Activated T-cell treated with anti-CD3 and anti-CD28 coated beads for 48 hours (primary cell): ENCODE data around the gene RSU1.
"Not testable (repeated sequence)": the region's sequence is repeated elsewhere in the genome, so short reads cannot be mapped to it uniquely, and the experiment has no call there.

Experiments
- DNase-seq: peaks from one replicate; pipeline ENCODE4 v3.0.0-alpha.2; 2020; ENCODE audit warnings: low read depth

Gene RSU1

DNA sequence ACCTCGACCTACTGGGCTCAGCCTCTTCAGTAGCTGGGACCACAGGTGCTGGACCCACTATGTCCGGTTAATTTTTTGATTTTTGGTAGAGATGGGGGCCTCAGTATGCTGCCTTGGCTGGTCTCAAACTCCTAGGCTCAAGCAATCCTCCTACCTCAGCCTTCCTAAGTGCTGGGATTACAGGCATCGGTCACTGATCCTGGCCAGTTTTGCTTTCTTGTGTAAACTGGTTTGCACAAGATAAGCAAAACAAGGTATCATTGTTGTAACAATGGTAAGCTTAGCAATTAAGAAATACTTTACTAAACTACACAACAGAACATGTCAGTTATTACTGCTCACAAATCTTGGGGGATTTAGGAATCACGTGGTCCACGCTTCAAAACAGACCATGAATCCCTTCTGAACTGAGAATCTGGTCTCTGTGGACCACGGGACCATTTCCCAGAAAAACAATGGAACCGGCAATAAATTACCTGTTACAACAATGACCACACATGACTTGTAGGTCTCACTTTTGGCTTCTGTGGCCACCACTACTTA lies 36.8 kb downstream of the RSU1 start:
- no peak for DNase-seq

DNA sequence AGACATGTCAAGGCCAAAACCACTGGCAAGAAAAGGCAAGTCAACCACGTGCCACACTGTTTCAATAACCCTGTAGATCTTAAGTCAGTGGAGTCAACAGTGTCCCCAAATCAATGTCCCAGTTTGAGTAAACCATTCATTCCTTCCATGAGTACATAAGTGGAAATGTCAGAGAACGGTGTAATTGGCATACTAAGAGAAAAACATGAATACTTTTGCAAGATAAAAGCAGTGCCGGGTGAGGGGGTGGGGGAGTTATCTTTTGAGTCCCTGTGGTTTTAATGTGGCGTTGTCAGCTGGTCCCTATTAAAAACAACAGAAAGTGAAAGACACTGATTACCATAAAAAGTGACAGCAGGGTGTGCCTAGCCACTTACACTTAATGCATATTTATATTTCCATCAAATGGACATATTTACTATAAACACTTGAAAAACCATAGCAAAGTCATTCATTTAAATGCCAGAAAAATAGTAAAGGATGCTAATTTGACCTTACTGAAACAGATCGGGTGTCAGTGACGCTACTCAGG lies 37.8 kb downstream of the RSU1 start:
- DNase-seq: peak; percentile 65

DNA sequence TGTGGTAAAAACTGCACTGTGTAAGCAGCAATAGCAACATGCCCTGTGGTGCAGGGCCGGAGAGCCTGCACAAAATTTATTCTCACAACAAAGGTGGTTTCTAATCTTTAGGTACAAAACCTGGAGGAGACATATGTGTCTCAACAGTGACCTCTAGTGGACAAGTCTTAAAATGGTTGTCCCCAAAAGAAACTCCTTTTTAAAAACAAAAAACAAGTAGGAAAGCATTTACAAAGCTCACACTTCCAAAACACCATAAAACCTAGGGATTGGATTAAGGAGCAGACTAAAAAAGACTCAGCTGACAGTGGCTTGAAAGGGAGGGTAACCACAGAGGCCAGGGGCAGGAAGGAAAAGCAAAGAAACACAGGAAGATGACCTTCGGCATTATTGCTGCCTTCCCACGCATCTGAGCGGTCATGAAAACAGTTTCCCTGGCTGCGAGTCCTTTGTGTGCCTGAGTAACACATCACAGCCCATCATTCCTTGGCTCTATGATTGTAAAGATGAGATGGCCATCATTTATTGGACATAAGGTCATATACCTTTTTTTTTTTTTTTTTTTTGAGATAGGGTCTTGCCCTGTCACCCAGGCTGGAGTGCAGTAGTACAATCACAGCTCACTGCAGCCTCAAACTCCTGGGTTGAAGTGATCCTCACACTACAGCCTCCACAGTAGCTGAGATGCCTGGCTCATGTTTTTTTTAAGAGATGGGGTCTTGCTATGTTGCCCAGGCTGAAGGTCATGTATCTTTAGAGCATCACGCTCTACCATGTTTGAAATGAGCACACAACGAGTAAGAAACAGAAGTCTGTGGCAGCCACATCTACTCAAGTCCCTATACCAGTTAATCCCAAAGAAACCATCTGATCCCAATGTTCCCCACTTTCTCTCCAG lies 39.5 kb downstream of the RSU1 start:
- no peak for DNase-seq

DNA sequence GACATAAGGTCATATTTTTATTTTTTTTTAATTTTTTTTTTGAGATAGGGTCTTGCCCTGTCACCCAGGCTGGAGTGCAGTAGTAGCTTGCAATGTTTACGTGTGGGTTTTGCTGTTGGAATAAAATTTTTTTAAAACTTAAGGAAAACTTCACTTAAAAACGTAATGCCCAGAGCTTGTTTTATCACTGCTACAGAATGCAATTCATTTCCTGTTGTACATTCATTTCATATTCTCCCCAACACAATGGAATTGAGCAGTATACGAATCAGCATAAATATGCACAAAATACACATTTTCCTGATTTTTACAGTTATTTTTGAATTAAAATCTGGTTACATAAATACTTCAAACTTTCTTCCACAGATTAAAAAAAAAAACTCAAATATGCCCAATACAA lies 40.3 kb downstream of the RSU1 start:
- DNase-seq: no peak

DNA sequence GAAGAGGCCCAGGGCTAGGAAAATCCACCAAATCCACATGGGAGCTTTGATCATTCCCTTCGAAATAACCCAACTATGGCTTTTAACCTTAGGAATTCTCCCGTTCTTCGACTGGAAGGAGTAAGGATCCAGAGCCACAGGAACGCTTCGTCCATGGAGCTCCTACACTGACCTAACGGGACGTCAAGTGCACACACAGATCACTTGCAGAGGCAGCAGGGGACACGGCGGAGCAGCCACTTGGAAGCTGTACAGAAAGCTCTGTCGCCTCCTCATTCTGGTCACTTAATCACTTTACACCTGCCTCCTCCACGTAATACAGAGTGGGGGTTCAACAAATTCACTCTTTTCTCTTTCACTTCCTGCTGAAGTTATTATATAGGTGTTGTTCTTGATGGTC lies 43.9 kb downstream of the RSU1 start:
- no peak for DNase-seq

DNA sequence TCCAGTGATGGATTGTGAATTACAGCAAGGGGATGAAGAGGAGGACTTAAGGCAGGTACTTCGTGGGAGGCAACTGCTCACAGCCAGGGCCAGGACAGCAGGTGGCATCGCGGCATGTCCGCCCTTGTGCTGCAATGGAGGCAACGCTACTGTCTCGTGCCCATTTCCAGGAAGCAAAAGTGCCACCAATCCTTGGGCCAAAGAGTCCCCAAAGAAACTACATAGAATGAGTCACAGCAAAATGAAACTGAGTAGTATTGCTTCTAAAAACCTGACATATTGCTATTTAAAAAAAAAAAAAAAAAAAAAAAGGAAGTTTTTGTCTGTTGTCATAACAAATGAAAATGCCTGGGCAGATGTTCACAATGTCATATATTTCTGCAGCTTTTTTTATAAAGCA lies 46.6 kb downstream of the RSU1 start:
- no peak for DNase-seq

DNA sequence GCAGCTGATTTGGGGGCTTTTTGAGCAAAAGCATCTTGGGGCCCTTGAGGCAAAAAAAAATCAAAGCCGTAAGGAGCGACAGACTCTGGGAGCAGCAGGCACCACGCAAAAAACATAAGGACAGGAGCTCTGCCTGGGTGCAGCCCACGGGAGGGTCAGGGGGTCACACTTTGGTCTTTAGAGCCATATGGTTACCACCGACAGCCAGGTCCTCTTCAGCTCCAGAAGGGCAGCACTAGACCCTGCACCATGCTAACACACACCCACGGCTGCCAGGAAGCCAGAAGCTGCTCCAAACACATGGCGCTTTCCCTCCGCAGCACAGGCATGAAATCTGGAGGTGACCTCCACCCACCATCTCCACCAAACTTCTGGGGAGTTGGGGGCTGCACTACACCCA lies 47.1 kb downstream of the RSU1 start:
- DNase-seq: no peak

DNA sequence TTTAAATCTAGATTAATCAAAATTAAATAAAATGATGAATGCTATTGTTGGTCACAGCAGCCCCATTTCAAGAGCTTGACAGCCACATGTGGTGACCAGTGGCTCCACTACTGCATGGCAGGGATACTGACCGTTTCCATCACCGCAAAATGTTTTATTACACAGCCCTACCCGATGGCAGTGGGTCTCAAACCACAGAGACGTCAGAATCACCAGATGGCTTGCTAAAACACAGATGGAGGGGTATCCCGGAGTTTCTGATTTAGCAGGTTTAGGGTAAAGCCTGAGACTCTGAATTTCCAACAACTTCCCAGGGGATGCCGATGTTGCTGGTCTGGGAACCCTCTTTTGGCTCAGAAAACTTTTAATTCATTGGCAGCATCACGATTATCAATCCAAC lies 47.9 kb downstream of the RSU1 start:
- DNase-seq: no peak

DNA sequence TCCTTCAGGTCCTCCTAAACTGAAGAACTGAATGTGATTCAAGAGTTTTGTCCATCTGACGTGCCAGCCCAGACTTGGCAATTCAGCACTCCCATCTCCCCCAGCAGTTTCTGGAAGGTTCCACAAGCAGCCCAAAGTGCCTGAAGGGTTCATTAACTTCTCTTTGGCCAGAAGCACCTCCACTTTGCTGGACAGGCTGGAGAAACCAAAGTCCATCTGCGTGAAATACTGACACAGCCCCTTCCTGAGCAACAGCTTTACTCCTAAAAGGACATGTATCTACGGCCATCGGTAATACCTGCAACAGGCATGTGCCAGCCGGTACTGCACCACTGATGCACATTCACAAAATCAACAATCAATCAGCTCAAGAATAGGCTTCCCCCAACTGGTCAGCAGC lies 48.5 kb downstream of the RSU1 start:
- DNase-seq: no peak

DNA sequence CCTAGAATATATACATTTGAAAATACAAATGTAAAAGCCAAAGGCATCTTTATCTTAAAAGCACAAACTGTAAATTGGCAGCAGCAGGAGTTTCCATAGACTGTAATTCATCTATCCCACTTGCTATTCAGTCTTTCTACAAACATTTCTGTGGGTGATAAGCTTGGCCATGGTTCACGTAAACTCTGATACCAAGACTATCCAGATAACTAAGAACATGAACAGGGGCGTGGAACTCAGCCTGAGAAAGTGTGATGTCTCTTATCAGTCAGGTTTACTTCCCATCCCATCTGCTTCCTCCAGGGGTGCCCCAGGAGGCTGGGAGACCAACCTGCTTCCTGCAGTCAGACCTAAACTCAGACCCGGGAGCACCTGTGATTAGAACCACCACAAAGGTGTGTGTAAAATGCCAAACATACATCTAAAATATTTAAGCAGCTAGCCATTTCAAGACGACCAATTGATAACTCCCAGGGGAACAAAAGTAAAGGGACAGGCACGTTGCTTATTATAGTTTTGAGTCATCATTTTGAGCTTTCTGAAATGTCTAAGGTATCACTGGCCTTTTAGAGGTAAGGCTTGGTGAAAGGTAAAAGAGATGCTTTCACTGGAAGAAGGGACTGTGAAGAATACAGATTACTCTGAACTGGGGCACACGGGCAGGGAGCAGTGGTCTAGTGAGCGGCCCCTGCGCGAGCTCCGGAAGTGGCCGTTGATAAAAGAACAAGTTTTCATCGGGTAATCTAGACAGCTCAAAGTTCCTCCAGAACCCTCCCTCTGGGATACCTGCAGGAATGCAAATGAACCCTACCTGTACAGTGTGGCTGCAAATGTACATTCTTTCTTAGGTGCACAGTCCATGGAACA lies 51.5 kb downstream of the RSU1 start:
- no peak for DNase-seq

DNA sequence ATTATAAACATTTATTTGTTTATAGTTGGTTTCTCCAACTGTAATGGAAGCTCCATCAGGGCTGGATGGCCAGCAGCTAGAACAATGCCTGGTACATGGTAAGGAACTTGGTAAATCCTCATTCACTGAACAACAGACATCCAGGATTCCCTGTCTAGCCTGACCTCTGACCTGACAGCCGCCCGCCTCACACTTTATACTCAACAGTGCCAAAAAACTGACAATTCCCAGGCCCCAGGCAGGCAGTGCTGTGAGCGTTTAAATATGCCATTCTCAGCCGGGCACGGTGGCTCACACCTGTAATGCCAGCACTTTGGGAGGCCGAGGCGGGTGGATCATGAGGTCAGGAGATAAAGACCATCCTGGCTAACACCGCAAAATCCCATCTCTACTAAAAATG lies 55.9 kb downstream of the RSU1 start:
- no peak for DNase-seq

DNA sequence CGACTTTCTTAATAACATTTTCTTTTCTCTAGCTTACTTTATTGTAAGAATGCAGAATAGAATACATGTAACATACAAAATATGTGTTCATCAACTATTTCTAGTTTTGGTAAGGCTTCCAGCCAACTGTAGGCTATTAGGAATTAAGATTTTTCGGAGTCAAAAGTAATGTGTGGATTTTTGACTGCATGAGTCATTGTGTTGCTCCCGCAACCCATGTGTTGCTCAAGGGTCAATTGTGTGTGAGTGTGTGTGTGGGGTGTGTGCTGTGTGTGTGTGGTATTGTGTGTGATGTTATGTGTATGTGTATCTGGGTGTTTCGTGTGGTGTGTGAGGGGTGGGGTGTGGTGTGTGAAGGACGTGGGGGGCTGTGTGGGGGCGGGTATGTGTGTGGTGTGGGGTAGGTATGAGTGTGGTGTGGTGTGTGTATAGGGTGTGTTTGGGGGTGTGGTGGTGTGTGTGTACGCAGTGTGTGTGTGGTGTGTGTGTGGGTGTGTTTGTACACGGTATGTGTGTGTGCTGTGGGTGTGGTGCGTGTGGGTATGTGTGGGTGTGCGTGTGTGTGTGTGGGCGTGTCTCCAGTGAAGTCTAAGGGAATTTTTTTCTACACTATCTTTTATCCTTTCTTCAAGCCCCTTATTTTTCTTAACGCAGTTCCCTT lies 60.5 kb downstream of the RSU1 start:
- DNase-seq: no peak

DNA sequence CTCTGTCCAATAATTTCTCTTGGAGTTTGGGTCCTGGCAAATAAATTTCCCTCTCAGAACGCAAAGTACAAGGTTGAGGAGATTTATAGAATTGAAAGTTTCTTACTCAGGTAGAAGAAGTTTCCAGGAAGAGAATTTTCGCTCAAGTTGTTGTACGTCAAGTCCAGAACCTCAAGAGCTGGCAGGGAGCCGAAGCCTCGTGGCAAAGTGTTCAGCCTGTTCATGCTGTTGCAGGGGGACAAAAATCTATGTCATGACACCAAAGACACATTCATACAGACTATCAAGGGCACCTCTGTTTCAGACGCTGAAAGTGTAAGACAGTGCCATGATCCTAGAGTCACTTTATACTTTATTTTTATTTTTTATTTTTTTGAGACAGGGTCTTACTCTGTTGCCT lies 62.5 kb downstream of the RSU1 start:
- DNase-seq: no peak

DNA sequence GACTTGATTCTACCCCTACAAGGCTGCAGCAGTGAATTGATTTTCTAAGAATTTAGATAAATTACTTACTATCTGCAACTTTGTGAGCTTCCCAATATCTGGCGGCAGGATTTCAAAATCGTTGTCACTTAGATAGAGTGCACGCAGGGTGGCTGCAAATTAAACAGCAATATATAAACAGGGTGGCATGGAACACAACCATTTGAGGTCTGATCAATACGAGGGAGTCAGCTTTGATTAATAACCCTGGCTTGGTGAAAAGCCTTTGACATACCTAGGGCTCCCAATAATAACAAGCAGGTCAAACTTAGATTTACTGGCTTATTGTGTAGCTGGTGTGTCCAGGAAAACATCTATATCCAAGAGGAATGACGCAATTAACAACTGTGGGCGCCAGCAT lies 64.4 kb downstream of the RSU1 start:
- not testable (repeated sequence) for DNase-seq

DNA sequence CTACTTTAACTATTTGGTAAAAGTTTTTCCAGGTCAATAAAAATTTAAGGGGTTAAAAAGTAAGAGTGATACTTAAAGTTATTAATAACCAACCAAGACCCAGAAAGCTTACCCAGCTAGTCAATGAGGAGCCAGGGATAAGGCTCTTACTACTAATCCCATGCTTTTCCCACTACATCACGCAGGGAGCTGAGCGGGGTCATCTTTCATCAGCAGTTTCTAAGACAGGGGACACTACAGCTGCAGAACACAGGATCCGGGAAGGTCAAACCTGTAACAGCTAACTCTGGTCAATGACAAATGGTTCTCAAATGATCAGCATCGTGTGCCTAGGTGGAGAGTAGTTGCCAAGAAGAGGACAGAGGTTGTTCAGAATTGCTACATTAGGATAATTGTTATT lies 65.1 kb downstream of the RSU1 start:
- DNase-seq: no peak

DNA sequence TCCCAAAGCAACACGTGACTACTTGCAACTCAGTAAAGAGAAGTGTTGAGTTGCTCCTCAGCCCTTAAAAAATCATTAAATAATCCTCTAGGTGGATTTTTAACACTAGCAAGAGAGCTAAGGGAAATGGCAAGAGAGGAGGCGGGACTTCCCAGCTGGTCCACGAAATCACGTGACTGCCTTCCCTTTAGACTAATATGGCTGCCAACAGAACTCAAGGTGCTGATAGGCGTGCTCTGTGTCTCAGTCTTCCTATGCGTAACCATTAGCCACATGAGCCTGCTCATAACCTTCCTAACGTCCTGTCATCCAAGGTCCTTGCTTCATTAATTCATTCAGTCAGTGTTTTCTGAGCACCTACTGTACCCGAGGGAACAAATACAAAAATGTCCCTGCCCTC lies 66.0 kb downstream of the RSU1 start:
- DNase-seq: no peak

DNA sequence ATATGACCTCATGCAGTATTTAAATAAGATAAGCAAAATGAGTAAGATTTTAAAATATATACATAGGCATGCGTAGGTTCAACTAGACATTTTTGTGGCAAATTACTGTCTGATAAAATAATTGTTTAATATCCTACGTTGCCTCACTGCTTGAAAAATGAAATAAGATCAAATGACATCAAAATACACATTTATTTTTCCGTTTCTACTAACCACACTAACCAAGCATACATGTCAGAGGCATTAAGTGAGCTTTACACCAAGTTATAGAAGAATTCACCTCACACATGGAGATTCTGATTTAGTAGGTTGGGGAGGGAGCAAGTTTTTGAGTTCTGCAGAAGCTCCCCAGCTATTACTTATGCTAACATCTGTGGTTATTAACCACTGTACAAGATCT lies 66.8 kb downstream of the RSU1 start:
- no peak for DNase-seq

DNA sequence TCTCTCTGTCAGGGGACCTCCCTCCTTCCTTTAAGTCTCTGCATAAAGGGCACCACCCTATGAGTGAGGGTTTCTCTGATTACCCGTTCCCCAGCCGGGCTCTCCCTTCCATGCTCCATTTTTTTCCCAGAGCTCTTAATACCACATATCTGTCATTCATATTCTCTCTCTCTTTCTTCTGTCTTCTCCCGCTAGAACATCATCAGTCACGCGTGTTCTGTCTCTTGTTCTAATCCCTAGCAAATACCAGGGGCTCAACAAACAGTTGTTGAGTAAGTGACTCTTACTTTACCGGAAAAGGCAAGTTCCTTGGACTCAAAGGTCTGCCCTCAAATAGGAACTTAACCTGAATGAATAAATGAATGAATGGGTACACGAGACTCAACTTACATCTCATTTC lies 68.5 kb downstream of the RSU1 start:
- DNase-seq: no peak

DNA sequence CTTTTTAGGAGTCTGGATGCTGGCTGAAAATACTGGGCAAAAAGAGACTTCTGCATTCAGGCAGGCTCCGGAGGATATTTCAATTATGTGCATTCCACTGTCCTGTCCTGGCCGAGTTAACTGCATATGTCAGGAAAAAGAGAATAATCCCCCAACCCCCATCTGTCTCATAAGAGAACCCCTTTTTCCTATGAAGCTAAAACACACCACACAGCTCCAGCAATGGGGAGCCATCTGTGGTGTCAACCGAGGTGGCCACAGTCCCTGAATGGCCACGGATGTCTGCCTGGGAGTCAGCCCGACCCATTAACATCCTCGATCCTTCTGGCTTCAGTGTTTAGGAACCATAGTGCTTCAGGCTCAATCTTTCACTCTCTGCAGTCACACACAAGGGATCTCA lies 70.4 kb downstream of the RSU1 start:
- DNase-seq: no peak

DNA sequence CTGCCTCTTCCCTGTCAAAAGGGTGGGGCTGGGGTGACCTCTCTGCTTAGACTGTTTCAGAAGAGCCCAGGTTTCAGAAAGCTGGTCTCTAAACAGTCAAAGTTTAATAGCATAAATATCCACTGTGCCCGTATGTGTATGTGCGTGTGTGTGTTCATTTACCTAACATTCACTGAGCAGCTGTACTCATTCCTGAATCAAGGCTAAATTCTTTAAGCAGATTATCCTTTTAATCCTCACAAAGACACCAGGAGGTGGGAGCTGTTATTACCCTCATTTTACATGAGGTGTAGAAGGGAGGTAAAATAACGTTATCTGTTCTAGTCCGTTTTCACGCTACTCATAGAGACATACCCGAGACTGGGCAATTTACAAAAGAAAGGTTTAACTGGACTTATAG lies 72.2 kb downstream of the RSU1 start:
- DNase-seq: no peak

DNA sequence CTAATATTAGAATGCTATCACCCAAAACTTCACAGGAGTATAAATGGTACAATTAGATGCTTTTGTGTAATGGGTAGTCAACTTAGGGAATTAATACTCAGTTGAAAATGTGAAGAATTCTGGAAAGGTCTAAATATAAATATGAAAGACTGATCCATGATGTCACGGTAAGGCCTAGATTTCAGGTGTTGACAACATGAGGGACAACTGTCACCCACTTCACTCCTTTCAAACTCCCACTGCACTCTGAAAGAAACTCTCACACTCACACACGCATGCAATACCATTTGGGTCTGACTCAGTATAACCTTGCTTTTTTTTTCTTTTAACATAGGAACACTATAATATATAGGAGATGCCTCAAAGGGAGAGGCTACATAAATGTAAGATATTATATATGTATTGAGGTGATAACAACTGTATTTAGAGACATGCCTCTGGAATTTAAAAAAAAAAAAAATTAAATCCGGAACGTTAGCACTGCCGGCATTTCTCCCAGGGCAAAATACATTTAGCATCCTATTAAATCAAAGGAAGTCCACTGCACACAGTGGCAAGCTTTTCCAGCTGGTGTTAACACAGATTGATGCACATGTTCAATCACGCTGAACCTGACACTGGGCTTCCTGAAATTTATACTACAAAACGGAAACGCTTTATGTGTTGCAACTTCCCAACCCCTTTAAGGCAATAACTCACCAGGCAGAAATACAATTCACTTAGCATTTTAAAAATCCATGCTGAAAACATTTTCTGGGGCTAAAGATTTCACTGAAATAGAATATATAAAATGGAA lies 74.9 kb downstream of the RSU1 start:
- no peak for DNase-seq
